ENCODE data around the gene ADORA2B. TPM values are rescaled to one million over a fixed set of nuclear protein-coding genes. Genes with fewer than 3 reads are reported as not detected.
"Not testable (repeated sequence)": the region's sequence is repeated elsewhere in the genome, so short reads cannot be mapped to it uniquely, and the experiment has no call there.

ADORA2B gene
- total RNA-seq, 1 donor from 2014 or later = 0.48 TPM

DNA sequence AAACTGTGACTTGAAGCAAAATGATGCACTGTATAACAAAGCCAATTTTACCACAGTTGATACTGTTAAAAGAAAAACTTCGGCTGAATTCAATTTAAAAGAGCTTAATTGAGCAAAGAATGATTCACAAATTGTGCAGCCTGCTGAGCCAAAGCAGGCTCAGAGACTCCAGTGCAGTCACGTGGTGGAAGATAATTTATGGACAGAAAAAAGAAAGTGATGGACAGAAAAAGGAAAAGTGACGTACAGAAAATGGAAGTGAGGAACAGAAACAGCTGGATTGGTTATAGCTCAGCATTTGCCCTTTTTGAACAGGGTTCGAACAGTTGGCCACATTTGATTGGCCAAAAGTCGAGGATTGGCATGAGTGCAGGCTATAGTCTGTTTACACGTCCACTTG lies 28.9 kb downstream of the ADORA2B start:
- no peak for DNase-seq (ENCODE audit: low spot score, unreplicated experiment)
- Mint-ChIP-seq H3K4me3 (ENCODE audit: low read depth) (no peak overlapping the region), H3K4me1 (ENCODE audit: low read depth) (peaks cover 2% of the 10 kb centered on the region), H3K9me3 (ENCODE audit: low read depth) (no peaks in the 10 kb centered on the region), H3K27me3 (peaks cover 6% of the 10 kb centered on the region), H3K36me3 (ENCODE audit: insufficient read depth) (peaks cover 12% of the 10 kb centered on the region), H3K27ac (no peak overlapping the region)
- TF ChIP-seq, protein P1, sequence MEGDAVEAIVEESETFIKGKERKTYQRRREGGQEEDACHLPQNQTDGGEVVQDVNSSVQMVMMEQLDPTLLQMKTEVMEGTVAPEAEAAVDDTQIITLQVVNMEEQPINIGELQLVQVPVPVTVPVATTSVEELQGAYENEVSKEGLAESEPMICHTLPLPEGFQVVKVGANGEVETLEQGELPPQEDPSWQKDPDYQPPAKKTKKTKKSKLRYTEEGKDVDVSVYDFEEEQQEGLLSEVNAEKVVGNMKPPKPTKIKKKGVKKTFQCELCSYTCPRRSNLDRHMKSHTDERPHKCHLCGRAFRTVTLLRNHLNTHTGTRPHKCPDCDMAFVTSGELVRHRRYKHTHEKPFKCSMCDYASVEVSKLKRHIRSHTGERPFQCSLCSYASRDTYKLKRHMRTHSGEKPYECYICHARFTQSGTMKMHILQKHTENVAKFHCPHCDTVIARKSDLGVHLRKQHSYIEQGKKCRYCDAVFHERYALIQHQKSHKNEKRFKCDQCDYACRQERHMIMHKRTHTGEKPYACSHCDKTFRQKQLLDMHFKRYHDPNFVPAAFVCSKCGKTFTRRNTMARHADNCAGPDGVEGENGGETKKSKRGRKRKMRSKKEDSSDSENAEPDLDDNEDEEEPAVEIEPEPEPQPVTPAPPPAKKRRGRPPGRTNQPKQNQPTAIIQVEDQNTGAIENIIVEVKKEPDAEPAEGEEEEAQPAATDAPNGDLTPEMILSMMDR (IDR thresholded peaks at IDR 0.05; ENCODE audit: unreplicated experiment) = no peak

DNA sequence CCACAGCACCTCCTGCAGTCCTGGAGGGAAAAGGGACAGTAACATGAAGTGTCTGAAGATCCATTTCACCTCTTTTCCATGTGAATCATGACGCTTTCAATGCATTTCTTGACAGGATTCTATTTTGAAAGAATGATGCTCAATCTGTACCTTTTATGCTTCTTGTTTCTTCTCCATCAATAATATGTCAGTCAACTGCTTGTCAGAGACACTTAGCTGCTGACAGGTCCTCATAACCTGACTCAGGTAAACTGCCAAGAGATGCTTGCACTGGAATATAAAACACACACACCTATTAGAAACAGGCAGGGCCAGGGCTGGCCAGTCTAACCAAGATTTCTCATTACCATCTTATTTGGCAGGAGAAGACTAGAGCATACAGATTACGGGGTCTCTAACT lies 33.0 kb downstream of the ADORA2B start:
- Mint-ChIP-seq H3K9me3 (ENCODE audit: low read depth) (peaks cover 6% of the 10 kb centered on the region), H3K27me3 (no peaks in the 10 kb centered on the region), H3K27ac (no peak overlapping the region), H3K4me1 (ENCODE audit: low read depth) (no peaks in the 10 kb centered on the region), H3K4me3 (ENCODE audit: low read depth) (no peak overlapping the region), H3K36me3 (ENCODE audit: insufficient read depth) (peaks cover 35% of the 10 kb centered on the region)
- no peak for DNase-seq (ENCODE audit: low spot score, unreplicated experiment)
- TF ChIP-seq, protein P1 (IDR thresholded peaks at IDR 0.05; ENCODE audit: unreplicated experiment) = no peak

DNA sequence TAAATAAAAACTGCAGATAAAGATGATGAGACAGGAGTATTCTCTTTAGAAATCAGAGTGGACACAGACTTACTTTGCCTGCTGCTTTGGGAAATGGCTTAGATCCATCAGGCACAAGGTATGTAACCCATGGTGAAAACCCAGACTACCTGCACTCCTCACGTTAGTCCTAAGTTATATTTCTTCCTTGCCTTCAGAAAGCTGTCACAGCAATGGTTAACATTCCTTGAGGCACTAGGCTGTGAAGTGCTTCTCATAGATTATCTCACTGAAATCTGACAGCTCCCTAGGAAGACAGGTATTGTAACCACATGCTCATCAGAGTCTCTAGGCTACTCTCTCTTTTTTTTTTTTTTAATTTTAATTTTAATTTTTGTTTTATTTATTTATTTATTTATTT lies 33.7 kb downstream of the ADORA2B start:
- Mint-ChIP-seq H3K4me3 (ENCODE audit: low read depth) (no peak overlapping the region), H3K27ac (no peak overlapping the region), H3K4me1 (ENCODE audit: low read depth) (no peaks in the 10 kb centered on the region), H3K9me3 (ENCODE audit: low read depth) (peaks cover 6% of the 10 kb centered on the region), H3K36me3 (ENCODE audit: insufficient read depth) (peaks cover 35% of the 10 kb centered on the region), H3K27me3 (no peaks in the 10 kb centered on the region)
- DNase-seq (ENCODE audit: low spot score, unreplicated experiment) = no peak
- TF ChIP-seq, protein P1 (IDR thresholded peaks at IDR 0.05; ENCODE audit: unreplicated experiment) = no peak

DNA sequence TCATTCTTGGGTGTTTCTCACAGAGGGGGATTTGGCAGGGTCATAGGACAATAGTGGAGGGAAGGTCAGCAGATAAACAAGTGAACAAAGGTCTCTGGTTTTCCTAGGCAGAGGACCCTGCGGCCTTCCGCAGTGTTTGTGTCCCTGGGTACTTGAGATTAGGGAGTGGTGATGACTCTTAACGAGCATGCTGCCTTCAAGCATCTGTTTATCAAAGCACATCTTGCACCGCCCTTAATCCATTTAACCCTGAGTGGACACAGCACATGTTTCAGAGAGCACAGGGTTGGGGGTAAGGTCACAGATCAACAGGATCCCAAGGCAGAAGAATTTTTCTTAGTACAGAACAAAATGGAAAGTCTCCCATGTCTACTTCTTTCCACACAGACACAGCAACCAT lies 34.1 kb downstream of the ADORA2B start:
- H3K27ac Mint-ChIP-seq = not testable (repeated sequence)
- H3K36me3 Mint-ChIP-seq (ENCODE audit: insufficient read depth) = peaks cover 37% of the 10 kb centered on the region

DNA sequence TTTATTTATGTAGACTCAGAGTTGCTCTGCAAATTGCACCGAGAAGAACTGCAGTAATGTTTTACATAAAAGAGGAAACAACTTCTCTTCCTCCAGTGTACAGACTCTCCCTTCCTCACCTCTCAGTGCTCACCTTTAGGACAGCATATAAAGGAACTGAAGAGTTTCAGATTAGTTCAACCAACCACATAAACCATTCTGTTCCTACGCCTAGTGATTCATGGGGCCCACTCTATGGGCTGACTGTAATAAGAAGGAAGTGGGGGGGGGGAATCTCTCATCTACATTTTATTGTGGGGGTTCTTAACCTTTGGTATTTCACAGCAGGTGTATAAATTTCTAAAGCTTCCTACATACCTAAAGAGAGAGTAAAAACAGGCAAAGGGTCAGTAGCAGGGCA lies 36.3 kb downstream of the ADORA2B start:
- TF ChIP-seq, protein P1 (IDR thresholded peaks at IDR 0.05; ENCODE audit: unreplicated experiment) = no peak
- Mint-ChIP-seq H3K36me3 (ENCODE audit: insufficient read depth) (peaks cover 35% of the 10 kb centered on the region), H3K4me3 (ENCODE audit: low read depth) (no peak overlapping the region), H3K27me3 (no peaks in the 10 kb centered on the region), H3K9me3 (ENCODE audit: low read depth) (peaks cover 6% of the 10 kb centered on the region), H3K27ac (no peak overlapping the region), H3K4me1 (ENCODE audit: low read depth) (no peaks in the 10 kb centered on the region)
- no peak for DNase-seq (ENCODE audit: low spot score, unreplicated experiment)

More for the DNA sequence above, 34.1 kb downstream of the ADORA2B start:
- not testable (repeated sequence) for DNase-seq (ENCODE audit: low spot score, unreplicated experiment); H3K4me1 Mint-ChIP-seq (ENCODE audit: low read depth); H3K4me3 Mint-ChIP-seq (ENCODE audit: low read depth); H3K27me3 Mint-ChIP-seq; H3K9me3 Mint-ChIP-seq (ENCODE audit: low read depth)
